ENCODE data around the gene MT2A.

GRCh38 chr16:56605475-56605874 lies 2.9 kb upstream of the MT2A start:
- TF ChIP-seq CTCF (IDR thresholded peaks at IDR 0.05 in 4 of 5, conservative IDR thresholded peaks at IDR 0.05 in 1 of 5) (no peak), POLR2A (IDR thresholded peaks at IDR 0.05) (no peak)

All from gastrocnemius medialis (tissue), 4 donors.